Adrenal gland (tissue), 12 donors: ENCODE measurements around the gene HLCS. TPM values are rescaled to one million over a fixed set of nuclear protein-coding genes. Genes with fewer than 3 reads are reported as not detected.
"Not testable (repeated sequence)": the region's sequence is repeated elsewhere in the genome, so short reads cannot be mapped to it uniquely, and the experiment has no call there.

Experiments used
- DNase-seq, 7 donors: peaks; one replicate each; pipeline ENCODE4 v3.0.0-alpha.2; 2019 to 2020
- H3K27ac ChIP-seq, 5 donors: fragments of 200-600 bp; sonication (generic) in 4 of 5; 1 replicate in 3 of 5; 2 replicates in 2 of 5; pipeline versions ENCODE4 v1.5.1 to v1.8.0; 2016 to 2020; ENCODE audit warnings: mild to moderate bottlenecking in 1 of 5
- H3K27me3 ChIP-seq: fragments of 200-600 bp; 2 replicates; pipeline ENCODE4 v1.8.0; 2021
- H3K36me3 ChIP-seq, 2 donors: fragments of 200-600 bp; replicated peaks in 1 of 2; 1 replicate in 1 of 2; 2 replicates in 1 of 2; pipeline versions ENCODE4 v1.5.1 to v1.8.0; 2018 to 2022
- H3K4me1 ChIP-seq, 2 donors: fragments of 200-600 bp; replicated peaks in 1 of 2; 1 replicate in 1 of 2; 2 replicates in 1 of 2; pipeline versions ENCODE4 v1.5.1 to v1.8.0; 2018 to 2021
- H3K4me3 ChIP-seq, 4 donors: fragments of 200-600 bp; sonication (generic) in 3 of 4; one replicate each; pipeline ENCODE4 v1.5.1; 2016 to 2018
- H3K9me3 ChIP-seq, 3 donors: fragments of 200-600 bp; sonication (generic) in 1 of 3; replicated peaks in 1 of 3; 1 replicate in 2 of 3; 2 replicates in 1 of 3; pipeline versions ENCODE4 v1.5.1 to v1.8.0; 2016 to 2021
- CTCF ChIP-seq, 6 experiments: fragments of 450-650 bp in 4 of 6; fragments of 200-600 bp in 2 of 6; sonication (generic) in 1 of 6; IDR thresholded peaks; 1 replicate in 5 of 6; 2 replicates in 1 of 6; pipeline versions ENCODE4 v1.5.1 to v1.8.0; 2016 to 2021; ENCODE audit warnings: antibody characterized with exemption in 6 of 6, mild to moderate bottlenecking in 2 of 6, moderate library complexity in 1 of 6
- POLR2A ChIP-seq, 2 donors: fragments of 450-650 bp; IDR thresholded peaks; one replicate each; pipeline ENCODE4 v1.6.1; 2017; ENCODE audit warnings: antibody characterized with exemption in 2 of 2, mild to moderate bottlenecking in 2 of 2, moderate library complexity in 1 of 2
- WGBS, 4 donors: extraction: QIAGEN DNeasy Blood & Tissue Kit in 2 of 4; methylation state at CpG; one replicate each; pipeline versions ENCODE4 v1.1.5 to v1.1.7; 2013 to 2017; 5-methylcytosine and 5-hydroxymethylcytosine counted together
- intact Hi-C, 2 donors: fragments of 100-400 bp; cut with DNase I; formaldehyde crosslinking; loops; one replicate each; pipeline versions ENCODE4 v1.14.1 to v1.15.0; 2022 to 2023
- polyA plus RNA-seq, 3 donors: library from polyadenylated mRNA; stranded (reverse); fragments of 200-250 nt in 2 of 3; fragments of 350-450 nt in 1 of 3; fragmentation: Illumina TruSeq in 1 of 3; extraction: RNeasy Lipid Tissue Mini Kit (QIAGEN cat#74804) in 1 of 3; gene quantifications; one replicate each; pipeline ENCODE4 v1.2.3, GENCODE V29; 2013 to 2014
- total RNA-seq, 9 donors: library from RNA; depleted of rRNA in 4 of 9; stranded (reverse); fragments of >200 nt in 4 of 9; fragments of 120-200 nt in 1 of 9; fragmentation: NEBNext Ultra II Directional in 1 of 9; extraction: Animal tissue kit (Norgen Biotek cat#: 25700) in 1 of 9; gene quantifications; one replicate each; pipeline versions ENCODE4 v1.1.0 to v1.2.4, GENCODE V29; 2013 to 2023
- donor health status: healthy with polysubstance abuse.
- donor health status: Bipolar disorder and iron deficiency.
- donor health status: DM: yes; HTN: yes; CAD: no.
- donor health status: DM: no; HTN: no; CAD: no.
- donor health status: DM: no; HTN: no; CAD: no.
- donor health status: DM: yes; HTN: yes; CAD: no.

Gene HLCS
- total and polyA plus RNA-seq, 12 donors, result 4.4 to 34.4 (median 19.8) TPM

GRCh38 chr21:37006486-37007291, 40.2 kb upstream of the HLCS start, which contains the start of gene RIPPLY3:
TSS of gene RIPPLY3 (plus strand) at chr21:37006702. CDS start at chr21:37006773, 71 bp downstream.
- intact Hi-C loops, result no loop called here
- no peak for DNase-seq
- 2 to 3% (median 2%) methylated on average over 19 to 87 of the region's 87 CpGs for WGBS, 4 donors
- Histone ChIP-seq H3K4me3 (peak within 1 kb of the TSS in 2 of 4 donors; percentile 6 to 49), H3K4me1 (peaks cover 10 to 12% of the 10 kb centered on the region in 2 donors), H3K36me3 (no peaks in the 10 kb centered on the region), H3K27me3 (peaks cover 25% of the 10 kb centered on the region), H3K27ac (no peak within 1 kb of the TSS), H3K9me3 (no peaks in the 10 kb centered on the region)
- TF ChIP-seq POLR2A (IDR thresholded peaks at IDR 0.05) (no peak), CTCF (IDR thresholded peaks at IDR 0.05) (no peak)

DNA sequence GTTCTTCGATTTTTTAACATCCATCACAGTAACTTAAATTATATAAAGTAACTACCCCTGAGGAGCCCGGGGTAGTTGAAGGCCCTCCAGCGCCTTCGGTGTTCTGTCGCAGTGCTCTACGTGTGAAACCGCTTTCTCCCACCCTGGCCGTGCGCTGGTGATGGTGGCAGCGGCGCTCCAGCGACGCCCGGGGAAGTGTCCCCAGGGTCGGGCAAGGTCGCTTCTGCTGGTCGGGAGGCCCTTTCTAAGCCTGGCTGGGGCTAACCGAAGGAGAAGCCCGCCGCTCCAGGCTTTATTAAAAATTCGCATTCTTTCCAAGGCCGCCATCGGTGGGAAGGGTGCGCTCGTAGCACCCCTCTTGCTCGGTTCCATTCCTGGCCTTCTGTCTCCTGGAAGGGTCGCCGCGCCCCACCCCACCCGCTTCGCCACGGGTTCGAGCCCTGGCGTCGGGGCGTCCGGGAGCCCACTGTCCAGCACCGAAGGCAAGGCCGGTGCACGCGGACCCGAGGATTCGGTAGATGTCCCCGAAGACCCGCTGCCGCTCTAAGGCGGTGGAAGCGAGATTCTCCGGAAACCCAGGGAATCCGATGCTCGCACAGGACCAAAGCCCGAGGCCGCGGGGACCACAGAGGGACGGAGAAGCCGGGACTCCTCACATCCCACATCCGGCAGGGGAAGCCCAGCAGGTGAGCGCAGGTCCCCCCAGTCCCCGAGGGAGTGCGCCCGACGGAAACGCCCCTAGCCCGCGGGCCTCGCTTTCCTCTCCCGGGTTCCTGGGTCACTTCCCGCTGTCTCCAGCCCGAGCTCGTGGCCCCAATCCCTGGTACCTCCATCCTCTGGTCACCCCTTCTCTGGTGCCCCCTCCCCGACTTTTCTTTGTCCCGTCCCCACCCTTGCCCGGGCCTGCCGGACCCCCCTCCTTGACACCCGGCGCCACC, 39.3 kb upstream of the HLCS start:
- intact Hi-C loops, result no loop called here
- DNase-seq, result peak in 1 of 7 donors; percentile 35
- H3K27me3 ChIP-seq, result peaks cover 25% of the 10 kb centered on the region
- WGBS, 4 donors, result 26 to 50% (median 28%) methylated on average over 37 to 76 of the region's 76 CpGs
- no peak for TF ChIP-seq POLR2A (IDR thresholded peaks at IDR 0.05)
- TF ChIP-seq CTCF (IDR thresholded peaks at IDR 0.05), result no peak
- no peak overlapping the region for H3K27ac ChIP-seq
- H3K9me3 ChIP-seq, result no peaks in the 10 kb centered on the region
- no peaks in the 10 kb centered on the region for H3K36me3 ChIP-seq
- peak overlapping the region in 2 of 4 donors; percentile 6 to 49 for H3K4me3 ChIP-seq
- H3K4me1 ChIP-seq, result peaks cover 10 to 12% of the 10 kb centered on the region in 2 donors

- H3K9me3 ChIP-seq, H3K4me3 ChIP-seq, H3K27ac ChIP-seq, H3K36me3 ChIP-seq, intact Hi-C loops: not testable (repeated sequence)
- Histone ChIP-seq H3K4me1 (peaks cover 10 to 12% of the 10 kb centered on the region in 2 donors), H3K27me3 (peaks cover 25% of the 10 kb centered on the region)
- peak in 1 of 7 donors; percentile 3 for DNase-seq
- WGBS, 4 donors, result 60 to 97% (median 81%) methylated on average over 3 of the region's 3 CpGs
Measured at GRCh38 chr21:37003917-37004316, 37.4 kb upstream of the HLCS start.

- WGBS, 4 donors, result 75 to 86% (median 81%) methylated on average over 9 to 12 of the region's 12 CpGs
- H3K36me3 ChIP-seq, H3K4me3 ChIP-seq, H3K9me3 ChIP-seq, H3K27ac ChIP-seq, intact Hi-C loops: not testable (repeated sequence)
- DNase-seq, result peak in 1 of 7 donors; percentile 7
- peaks cover 10 to 12% of the 10 kb centered on the region in 2 donors for H3K4me1 ChIP-seq
- H3K27me3 ChIP-seq, result peaks cover 18% of the 10 kb centered on the region
Measured at GRCh38 chr21:37002851-37003250, 36.4 kb upstream of the HLCS start.

GRCh38 chr21:37001441-37001840, 35.0 kb upstream of the HLCS start:
- Histone ChIP-seq H3K4me3 (no peak overlapping the region), H3K27ac (no peak overlapping the region), H3K4me1 (peaks cover 3 to 5% of the 10 kb centered on the region in 2 donors), H3K9me3 (no peaks in the 10 kb centered on the region), H3K36me3 (no peaks in the 10 kb centered on the region), H3K27me3 (peaks cover 4% of the 10 kb centered on the region)
- TF ChIP-seq POLR2A (IDR thresholded peaks at IDR 0.05) (no peak), CTCF (IDR thresholded peaks at IDR 0.05) (no peak)
- intact Hi-C loops, result no loop called here
- DNase-seq, result peak in 1 of 7 donors; percentile 17
- WGBS, 4 donors, result 43 to 56% (median 54%) methylated on average over 3 of the region's 3 CpGs
